Activated CD8-positive, alpha-beta memory T cell treated with anti-CD3 and anti-CD28 coated beads for 24 hours (primary cell): ENCODE data around the gene TMIGD1.

Source experiments
- DNase-seq: peaks from one replicate; pipeline ENCODE4 v3.0.0-alpha.2; 2020

TMIGD1 gene

GRCh38 chr17:30333503-30334360 is at the start of gene TMIGD1:
TMIGD1 (minus strand) TSS chr17:30334057; CDS start chr17:30332133, 1,924 bp downstream.
- DNase-seq, result no peak

GRCh38 chr17:30382345-30382744 is 48.5 kb upstream of the TMIGD1 start:
- no peak for DNase-seq

DNA sequence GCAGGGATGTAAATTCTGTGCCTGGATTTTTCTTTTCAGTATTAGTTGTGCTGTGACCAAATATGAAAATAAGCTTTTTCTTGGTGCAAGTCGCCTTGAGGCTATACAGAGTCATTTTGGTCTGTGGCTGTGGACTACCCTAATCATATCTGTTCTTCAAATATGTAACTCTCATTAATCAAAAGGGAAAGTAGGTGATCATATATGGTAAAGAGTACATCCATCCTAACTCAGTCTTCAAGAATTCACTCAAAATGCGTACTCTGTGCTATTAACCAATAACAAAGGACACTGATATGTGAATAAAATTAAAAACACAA is 47.4 kb upstream of the TMIGD1 start:
- DNase-seq, result no peak

GRCh38 chr17:30380643-30381339 is 46.9 kb upstream of the TMIGD1 start:
- DNase-seq, result no peak

GRCh38 chr17:30379903-30380381 is 46.1 kb upstream of the TMIGD1 start:
- no peak for DNase-seq

GRCh38 chr17:30379303-30379902 is 45.5 kb upstream of the TMIGD1 start:
- DNase-seq, result peak; percentile 74

DNA sequence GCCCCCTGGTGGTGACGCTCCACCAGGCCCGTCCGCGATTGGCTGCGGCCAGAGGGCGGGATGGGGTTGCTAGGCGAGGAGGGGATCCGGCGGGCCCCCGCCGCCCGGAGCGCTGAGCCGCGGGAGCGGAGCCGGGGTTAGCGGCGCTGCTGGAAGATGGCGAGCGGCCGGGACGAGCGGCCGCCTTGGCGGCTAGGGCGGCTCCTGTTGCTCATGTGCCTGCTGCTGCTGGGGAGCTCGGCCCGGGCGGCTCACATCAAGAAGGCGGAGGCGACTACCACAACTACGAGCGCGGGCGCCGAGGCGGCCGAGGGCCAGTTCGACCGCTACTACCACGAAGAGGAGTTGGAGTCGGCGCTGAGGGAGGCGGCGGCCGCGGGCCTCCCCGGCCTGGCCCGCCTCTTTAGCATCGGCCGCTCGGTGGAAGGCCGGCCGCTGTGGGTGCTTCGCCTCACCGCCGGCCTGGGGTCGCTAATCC is 45.0 kb upstream of the TMIGD1 start, which contains the start of gene CPD:
CPD (plus strand) TSS at position 103 of the 478 bp plus-strand sequence; CDS start at position 157, 54 bp downstream.
- peak; percentile 99 for DNase-seq

- DNase-seq, result peak; percentile 85
These were observed 44.5 kb upstream of the TMIGD1 start for GRCh38 chr17:30378241-30378824.

DNA sequence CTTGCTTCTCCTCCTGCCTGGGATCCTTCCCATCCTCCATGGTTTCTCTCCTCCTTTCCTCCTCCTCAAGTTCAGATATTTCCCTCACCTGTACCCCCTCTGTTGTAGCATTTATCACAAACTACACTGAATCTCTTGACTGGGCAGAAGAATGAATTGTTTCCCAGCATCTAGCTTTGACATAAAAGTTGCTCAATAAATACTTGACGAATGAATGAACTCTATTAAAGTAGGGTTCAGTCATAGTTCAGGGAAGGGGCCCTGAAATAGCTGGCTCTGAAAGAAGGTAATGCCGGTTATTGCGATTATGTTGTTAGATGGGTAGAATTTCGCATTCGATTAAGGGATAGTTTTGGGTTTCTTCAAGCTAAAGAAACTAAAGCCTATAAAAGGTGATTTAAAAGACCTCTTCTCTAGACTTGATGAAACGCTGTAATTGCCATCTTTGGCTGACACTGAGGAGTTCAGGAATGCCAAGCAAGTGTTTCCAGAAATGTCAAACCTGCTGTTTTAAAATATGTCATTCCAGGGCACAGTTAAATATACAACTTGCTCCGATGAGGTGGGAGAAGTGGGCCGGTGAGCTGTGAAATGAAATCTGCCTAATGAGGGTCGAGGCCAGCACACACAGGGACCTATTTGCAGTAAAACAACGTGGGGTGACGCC is 43.9 kb upstream of the TMIGD1 start:
- DNase-seq, result no peak

- DNase-seq, result peak; percentile 73
These were observed 43.0 kb upstream of the TMIGD1 start for GRCh38 chr17:30376621-30377452.

GRCh38 chr17:30375661-30376060 is 41.8 kb upstream of the TMIGD1 start:
- no peak for DNase-seq

GRCh38 chr17:30372755-30373154 is 38.9 kb upstream of the TMIGD1 start:
- no peak for DNase-seq

- no peak for DNase-seq
These were observed 36.1 kb upstream of the TMIGD1 start for GRCh38 chr17:30369995-30370394.

- DNase-seq, result no peak
These were observed 35.3 kb upstream of the TMIGD1 start for GRCh38 chr17:30368912-30369720.

- DNase-seq, result peak; percentile 30
These were observed 32.7 kb upstream of the TMIGD1 start for GRCh38 chr17:30366536-30366935.

- peak; percentile 85 for DNase-seq
These were observed 29.9 kb upstream of the TMIGD1 start for GRCh38 chr17:30363715-30364202.

DNA sequence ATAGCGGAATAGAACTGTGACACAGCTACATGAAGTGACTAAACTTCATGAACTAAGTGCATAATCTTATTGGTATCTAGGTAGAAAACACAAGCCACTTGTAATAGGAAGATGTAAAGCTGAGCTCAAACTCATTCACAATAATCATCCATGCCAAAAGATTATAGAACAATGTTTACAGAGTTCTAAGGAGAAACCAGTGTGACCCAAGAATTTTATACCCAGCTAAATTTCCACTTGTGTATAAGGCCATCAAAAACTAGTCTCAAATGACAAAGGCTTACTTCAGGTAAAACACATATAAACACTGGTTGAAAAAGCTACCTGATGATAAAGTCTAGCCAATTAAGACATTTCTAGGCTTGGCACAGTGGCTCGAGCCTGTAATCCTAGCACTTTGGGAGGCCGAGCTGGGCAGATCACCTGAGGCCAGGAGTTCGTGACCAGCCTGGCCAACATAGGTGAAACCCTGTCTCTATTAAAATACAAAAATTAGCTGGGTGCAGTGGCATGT is 28.0 kb upstream of the TMIGD1 start:
- peak; percentile 41 for DNase-seq

- no peak for DNase-seq
These were observed 26.4 kb upstream of the TMIGD1 start for GRCh38 chr17:30360086-30360808.

DNA sequence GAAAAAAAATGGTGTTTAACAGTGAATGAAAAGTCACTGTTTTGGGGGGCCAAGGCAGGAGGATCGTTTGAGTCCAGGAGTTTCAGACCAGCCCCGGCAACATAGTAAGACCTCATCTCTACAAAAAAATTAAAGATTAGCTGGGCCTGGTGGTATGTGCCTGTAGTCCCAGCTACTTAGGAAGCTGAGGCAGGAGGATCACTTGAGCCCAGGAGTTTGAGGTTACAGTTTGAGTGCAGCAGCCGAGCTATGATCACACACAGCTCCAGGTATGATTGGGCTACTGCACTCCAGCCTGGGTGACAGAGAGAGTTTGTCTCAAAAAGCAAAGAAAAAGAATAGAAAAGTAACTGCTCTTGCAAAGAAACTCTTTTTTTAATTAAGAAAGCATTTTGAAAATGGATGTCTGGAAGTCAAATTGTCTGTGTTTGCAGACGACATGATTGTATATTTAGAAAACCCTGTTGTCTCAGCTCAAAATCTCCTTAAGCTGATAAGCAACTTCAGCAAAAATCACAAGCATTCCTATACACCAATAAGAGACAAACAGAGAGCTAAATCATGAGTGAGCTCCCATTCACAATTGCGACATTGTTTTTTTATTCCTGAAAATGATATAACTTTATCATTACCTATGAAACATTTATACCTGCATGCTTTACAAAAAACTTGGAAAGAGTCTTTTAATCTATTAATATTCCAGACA is 24.4 kb upstream of the TMIGD1 start:
- DNase-seq, result peak; percentile 3
